Inflammatory macrophage treated with lipopolysaccharide for 1 hour (primary cell): ENCODE results near the gene HAS3.
"Not testable (repeated sequence)": the region's sequence is repeated elsewhere in the genome, so short reads cannot be mapped to it uniquely, and the experiment has no call there.

Source experiments
- DNase-seq, 2 donors: peaks; one replicate each; pipeline ENCODE4 v3.0.0-alpha.2; 2020 to 2022

The HAS3 gene, protein sequence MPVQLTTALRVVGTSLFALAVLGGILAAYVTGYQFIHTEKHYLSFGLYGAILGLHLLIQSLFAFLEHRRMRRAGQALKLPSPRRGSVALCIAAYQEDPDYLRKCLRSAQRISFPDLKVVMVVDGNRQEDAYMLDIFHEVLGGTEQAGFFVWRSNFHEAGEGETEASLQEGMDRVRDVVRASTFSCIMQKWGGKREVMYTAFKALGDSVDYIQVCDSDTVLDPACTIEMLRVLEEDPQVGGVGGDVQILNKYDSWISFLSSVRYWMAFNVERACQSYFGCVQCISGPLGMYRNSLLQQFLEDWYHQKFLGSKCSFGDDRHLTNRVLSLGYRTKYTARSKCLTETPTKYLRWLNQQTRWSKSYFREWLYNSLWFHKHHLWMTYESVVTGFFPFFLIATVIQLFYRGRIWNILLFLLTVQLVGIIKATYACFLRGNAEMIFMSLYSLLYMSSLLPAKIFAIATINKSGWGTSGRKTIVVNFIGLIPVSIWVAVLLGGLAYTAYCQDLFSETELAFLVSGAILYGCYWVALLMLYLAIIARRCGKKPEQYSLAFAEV

DNA sequence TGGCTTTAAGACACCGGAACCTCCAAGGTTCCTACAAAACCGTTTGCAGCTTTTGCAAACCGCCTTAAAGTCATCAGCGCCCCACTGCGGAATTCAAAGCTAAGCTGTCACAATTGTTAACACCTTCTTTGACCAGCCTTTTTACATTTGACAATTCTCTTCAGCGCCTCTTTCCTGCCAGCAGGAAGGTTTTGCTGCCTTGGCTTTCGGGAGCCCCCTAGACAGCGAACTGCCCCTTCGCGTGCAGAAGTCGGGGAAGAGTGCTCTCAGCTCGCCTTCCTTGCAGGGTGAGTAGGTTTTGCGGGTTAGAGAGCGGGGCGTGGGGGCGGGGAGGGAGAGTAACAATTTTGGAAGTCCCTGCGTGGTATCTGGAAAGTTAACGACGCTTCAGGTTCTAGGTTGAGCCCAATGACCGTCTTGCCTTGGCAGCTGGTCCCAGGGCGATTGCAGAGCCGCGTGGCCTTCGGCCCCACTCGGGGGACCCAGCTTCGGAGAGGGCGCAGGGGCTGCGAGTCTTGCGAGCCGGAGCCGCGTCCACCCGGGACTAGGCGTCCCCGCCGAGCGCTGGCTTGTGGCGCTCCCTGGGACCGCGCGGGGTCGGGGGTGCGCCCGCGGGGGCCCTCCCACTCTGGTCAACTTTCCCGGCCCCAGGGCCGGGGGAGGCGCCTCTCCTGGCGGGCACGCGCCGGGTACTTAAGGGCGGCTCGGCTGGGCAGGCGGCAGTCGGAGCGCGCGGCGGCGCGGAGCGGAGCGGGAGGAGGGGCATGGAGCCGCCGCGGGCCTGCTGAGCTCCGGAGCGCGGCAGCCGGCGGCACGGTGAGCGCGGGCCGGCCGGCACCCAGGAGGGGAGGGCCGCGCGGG is at the start of gene HAS3:
Gene HAS3, plus strand, starts transcription at position 153 of the 861 bp plus-strand sequence. CDS start 3,743 bp downstream, outside the sequence.
- peak; percentile 28 for DNase-seq

DNA sequence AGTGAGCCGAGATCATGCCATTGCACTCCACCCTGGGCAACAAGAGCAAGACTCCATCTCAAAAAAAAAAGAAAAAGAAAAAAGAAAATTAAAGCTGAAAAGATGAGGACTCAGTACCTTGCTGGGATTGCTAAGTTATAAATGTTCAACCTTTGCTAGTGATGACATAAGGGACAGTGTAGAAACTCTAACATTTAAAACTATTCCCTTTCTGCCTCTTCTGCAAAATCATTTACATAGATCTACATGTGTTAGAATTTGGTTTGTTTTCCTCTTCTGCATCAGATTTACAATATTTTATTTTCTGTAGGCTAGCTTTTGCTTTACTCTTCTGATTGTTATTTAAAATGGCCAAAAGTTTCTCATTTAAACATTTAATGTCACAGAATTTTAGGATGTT is 49.5 kb upstream of the HAS3 start:
- DNase-seq = peak in 1 of 2 donors; percentile 8

DNA sequence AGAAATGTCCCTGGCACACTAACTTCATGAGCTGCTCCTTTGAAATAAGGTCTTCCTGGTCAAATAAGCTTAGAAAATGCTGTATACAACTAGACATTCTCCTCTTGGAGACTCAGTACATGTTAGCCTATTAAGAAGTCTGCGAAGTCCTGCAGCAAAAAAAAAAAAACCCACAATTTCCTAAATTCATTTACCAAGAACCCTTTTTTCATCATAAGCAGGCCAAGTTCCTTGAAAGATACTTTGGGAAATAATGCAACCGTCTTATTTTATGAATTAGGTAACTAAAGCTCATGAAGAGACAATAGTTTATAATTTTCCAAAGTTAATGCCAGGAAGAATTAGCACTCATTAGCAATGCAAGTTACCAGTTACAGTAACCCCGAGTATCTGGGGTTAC is 49.0 kb upstream of the HAS3 start:
- DNase-seq = peak; percentile 69 to 79

DNA sequence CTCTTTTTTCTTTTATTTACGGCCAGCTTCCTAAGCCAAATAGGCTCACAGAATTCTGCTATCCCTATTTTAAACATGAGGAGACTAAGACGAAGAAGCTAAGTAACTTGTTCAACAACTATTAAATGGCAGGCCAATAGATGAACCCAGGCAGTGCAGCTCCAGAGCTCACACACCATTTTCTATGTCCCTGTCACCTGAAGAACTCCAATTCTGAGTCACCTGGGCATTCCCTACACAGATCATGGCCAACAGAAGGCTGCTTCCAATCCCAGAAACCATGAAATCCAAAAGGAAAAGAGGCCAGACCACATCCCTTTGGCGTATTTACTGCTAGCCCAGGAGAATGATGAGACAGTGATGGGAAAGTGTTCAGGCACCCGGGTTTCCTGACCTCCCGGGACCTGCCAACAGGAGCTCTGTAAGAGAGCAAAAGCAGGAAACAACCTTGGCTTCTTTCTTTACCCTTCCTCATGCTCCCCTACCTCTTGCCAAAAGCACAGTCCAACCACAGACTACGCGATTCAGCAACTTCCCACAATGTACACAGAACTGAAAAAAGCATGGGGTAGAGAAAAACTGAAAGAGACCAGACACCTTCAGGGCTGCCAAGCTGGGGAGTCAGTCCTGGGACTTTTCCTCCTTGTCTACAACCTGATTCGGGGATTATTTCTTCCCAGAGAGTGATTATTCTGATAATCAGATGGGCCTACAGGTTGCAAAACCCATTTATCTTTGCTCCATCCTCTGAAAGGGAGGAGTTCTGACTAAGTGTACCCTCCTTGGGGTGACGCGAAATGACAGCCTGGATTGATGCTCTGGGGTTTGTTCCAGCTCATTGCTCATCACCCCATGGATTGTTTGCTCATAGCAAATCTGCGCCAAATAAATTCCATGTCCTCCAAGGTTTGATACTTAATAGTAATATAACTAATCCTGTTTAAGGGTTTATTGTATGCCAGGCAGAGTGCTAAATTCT is 47.8 kb upstream of the HAS3 start:
- DNase-seq = peak in 1 of 2 donors; percentile 42

DNA sequence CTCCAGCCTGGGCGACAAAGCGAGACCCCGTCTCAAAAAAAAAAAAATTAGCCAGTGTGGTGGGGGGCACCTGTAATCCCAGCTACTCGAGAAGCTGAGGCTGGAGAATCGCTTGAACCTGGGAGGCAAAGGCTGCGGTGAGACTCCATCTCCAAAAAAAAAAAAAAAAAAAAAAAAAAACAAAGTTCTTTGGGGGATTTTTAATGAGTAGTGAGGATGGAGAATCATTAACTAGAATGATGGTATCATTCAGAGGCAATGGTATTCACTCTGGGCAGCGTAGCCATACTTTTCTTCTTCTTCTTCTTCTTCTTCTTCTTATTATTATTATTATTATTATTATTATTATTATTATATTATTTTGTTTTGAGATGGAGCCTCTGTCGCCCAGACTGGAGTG is 42.0 kb upstream of the HAS3 start:
- not testable (repeated sequence) for DNase-seq

DNA sequence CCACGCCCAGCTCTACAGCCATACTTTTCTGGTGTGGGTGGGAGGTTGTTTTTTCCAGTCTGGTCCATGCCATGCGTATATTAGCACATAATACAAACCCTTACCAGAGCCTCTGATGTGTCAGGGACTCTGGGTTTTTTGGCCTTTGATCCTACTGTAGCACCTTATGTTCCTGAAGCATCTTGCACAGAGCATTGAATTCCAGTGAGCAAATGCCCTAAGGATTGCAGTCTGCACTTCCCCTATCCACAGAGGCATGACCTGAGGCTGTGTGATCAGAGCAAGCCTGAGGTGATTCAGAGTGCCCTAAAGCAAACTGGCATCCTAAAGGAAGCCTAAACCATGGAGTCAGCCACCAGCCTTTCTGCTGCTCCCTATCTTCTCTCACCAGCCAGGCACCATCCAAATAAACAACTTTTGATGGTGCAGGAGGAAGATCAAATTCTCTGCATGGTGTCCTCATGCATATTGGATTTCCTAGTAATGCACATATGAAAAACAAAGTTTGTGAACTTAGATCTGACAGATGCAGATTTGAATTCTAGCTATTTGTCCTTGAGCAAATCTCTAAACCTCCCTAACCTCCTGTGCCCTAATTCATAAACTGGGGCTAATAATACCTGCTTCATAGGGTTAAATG is 41.2 kb upstream of the HAS3 start:
- DNase-seq = no peak

DNA sequence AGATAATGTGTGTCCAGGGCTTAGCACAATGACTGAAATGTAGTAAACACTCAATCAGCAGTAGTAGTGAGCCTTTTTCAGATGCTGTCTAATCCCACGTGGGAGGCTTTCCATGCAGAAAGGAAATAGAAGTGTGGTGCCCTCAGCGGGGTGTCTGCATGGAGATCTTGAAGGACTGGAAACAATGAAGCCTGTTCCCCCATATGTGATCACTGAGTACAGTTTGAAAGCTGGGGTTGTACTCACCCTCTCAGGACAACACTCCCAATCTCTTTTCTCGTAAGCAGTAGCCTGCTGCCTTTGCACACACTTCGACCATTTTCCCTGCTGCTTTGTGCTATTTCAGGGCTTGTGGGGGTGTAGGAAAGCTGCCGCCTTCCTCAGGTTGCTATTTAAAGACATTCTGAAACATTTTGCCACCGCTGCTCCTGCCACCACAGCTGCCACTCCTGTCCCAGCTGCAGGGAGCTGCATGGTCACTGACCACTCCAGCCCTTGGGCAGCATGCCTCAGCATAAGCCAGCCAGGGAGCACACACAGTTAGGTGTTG is 40.6 kb upstream of the HAS3 start:
- no peak for DNase-seq

DNA sequence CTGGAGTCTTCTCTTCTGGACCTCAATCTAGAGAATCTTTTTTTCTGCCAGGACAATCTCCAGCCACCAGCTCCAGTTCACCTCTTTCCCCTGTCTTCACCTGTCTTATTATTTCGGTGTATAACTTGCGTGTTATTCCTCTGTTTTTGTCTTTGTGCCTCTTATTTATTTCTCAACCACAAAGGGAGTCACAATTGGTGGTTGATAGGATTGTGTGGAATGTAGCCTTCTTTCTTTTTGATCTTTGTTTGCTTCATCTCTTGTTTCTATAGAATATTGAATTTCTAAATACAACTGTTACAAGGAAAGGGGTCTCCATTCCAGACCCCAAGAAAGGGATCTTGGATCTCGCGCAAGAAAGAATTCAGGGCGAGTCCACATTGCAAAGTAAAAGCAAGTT is 35.9 kb upstream of the HAS3 start:
- DNase-seq = no peak

DNA sequence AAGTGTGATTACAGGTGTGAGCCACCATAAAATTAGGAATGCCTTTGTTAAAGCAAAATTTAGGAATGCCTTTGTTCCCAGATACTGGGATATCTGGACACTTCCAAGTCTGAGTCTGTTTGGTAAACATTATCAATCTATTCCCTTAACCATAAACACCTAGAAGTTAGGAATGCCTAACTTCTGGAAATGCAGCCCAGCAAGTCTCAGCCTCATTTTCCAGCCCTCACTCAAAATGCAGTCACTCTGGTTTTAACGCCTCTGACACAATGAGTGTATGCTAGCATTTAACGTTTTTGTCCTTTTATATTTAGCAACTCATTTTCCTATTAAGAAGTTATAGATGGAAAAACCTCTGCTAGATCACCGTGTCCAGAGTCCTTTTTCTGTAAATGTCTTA is 34.4 kb upstream of the HAS3 start:
- no peak for DNase-seq

DNA sequence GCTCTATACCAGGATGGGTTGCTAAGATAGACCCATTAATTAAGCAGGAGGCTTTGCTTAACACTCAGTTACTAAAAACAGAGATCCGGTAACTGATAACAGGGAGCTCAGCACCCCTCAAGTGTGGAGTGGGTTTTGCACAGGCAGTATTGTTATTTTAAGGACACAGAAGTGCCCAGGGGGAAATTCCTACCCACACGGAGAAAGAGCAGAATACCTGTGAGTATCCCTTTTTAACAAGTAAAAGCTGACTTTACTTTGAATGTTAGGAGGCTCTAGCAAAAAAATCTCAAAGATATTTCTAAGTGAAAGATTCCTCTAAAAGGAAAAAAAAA is 32.8 kb upstream of the HAS3 start:
- no peak for DNase-seq

DNA sequence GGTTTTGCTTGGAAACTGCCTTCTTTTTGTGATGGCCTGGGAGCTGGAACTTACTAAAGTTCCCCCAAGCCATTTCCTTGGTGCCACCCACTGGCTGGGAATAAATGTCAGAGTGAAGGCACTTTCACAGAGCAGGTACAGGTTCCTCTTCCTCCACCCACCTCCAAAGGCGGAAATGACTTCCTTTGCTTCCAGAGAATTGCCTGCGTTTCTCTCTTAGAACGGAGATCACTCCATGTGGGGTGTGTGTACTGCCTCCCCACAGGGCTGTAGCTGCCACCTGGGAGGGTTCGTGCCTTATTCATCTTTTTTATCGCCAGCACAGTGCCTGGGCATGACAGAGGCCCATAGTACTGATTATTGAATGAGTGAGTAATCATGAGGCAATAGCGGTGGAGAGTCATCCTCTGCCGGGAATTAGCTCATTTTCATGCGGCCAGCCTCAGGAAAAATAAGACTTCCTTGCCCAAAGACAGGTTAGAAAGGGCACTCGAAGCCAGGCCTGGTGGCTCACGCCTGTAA is 32.2 kb upstream of the HAS3 start:
- no peak for DNase-seq

DNA sequence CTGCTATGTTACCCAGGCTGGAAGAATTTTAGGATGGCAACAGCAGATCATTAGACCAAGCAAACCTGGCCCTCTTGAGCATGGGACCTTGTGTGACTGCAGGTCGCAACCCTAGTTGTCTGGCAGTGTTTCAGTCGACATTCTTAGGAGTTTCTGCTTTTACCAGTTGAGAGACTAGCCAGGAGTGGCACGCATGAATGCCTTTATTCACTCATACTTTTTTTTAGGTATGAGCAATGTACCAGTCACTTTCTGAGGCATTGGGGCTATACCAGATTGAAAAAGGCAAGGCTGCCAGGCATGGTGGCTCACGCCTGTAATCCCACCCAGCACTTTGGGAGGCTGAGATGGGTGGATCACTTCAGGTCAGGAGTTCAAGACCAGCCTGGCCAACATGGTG is 28.2 kb upstream of the HAS3 start:
- DNase-seq = no peak

DNA sequence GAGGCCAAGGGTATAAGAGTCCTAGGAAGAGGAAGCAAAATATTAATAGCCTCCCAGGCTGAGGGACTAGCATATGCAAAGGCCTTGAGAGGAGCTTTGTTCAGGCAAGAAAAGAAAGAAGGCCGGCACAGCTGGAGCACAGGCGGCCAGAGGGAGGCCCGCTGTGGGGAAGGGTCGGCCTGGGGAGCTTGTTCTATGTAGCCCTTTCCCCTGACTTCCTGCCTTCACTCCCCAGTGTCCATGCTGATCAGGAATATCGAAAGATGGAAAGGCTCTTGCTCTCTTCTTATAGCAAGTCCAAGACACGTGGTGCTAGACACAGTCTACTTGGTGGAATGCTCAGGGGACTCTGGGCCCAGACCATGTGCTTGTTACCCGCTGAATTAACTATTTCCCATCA is 27.4 kb upstream of the HAS3 start:
- no peak for DNase-seq

DNA sequence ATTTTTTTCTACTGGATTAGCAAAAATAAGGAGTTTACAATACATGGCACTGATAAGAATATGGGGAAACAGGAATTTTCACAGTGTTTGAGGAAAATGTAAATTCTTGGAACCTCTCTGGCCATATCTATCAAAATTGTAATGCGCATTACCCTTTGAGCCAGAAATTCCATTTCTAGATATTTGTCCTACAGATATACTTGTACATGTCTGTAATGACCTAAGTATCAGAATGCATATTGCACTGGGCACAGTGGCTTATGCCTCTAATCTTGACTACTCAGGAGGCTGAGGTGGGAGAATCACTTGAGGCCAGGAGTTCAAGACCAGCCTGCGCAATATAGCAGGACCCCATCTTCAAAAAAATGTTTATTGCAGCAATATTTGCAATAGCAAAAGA is 25.8 kb upstream of the HAS3 start:
- DNase-seq = no peak

DNA sequence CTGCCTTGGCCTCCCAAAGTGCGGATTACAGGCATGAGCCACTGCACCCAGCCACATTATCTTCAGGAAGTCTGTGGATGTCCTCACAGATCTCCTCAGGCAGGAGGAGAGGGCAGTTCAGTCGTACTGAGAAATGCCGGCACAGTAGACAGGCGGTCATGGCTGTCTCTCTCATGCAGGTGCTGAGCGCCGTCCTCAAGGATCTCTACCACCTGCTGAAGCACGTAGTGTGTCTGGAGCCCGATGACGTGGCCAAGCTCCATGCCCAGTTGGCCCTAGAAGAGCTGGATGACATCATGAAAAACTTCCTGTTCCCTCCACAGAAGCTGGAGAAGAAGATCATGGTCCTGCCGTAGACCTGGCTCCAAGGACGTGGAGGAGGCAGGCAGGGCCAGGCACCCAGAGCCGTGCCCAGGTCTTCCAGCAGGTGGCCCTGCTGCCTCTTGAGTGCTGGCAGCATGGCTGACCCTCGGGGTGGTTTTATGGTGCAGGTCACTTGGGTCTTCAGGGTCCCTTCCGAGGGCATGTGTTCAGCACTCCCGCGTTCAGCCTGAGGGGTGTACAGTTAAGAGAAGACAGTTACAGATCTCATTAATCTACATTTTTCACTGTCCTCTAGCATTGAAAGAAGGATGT is 22.0 kb upstream of the HAS3 start:
- no peak for DNase-seq

DNA sequence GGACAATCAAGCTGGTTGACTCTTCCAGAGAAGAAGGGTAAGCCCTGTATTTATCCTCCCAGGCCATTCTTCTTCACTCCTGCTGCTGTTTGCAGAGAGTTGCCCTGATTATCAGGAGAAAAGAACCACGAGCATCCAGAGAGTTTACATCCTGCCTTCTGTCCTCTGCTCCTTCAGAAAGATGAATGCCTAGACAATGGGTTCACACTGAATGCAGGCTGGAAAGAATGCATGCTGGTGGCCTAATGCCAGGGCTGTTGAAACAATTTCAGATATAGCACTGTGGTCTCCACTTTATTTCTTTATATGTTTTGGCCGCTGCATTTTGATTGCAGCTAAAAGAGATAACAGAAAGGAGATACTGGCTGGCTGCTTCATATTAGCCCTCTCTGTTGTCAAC is 21.2 kb upstream of the HAS3 start:
- DNase-seq = no peak

DNA sequence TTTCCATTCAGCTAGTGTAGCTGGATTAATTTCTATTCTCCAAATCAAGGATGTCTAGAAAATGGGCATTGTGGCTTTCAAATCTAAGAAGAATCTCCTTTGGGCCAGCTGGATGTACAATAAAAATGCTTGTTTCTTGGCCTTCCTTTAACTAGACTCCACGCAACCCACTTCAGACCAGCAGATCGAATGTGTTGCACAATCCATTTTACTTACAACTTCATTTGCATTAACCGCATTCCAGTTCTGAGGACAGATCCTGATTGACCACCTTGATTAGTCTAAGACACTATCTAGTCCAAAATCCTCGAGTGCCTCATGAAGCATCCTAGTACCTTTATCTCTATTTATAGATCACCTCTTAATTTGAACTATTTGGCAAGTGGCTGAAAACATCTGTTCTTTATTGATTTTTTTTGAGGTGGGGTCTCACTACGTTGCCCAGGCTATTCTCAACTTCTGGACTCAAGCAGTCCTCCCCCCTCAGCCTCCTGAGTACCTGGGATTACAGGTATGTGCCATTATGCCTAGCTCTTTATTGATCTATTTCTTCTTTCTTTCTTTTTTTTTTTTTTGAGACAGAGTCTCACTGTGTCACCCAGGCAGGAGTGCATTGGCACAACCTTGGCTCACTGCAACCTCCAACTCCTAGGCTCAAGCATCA is 20.3 kb upstream of the HAS3 start:
- DNase-seq = no peak

DNA sequence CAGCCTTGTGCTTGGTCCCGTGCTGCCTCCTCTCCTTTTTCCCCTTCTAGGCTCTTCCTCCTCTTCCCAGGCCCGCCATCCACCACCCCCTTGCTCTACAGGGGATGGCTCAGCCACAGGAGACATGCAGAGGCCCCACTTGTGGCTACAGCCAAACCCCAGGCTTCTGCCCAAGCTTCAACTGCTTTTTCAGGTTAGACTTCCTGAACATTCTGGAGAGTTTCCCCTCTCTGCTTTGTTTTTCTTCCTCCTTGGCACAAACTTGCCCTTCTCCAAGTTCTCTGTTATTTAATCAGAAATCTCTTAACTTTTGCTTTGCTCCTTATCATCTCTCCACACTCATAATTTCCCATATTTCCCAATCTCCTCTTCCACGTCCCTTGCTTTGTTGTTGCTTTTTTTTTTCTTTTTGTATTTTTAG is 18.3 kb upstream of the HAS3 start:
- no peak for DNase-seq

DNA sequence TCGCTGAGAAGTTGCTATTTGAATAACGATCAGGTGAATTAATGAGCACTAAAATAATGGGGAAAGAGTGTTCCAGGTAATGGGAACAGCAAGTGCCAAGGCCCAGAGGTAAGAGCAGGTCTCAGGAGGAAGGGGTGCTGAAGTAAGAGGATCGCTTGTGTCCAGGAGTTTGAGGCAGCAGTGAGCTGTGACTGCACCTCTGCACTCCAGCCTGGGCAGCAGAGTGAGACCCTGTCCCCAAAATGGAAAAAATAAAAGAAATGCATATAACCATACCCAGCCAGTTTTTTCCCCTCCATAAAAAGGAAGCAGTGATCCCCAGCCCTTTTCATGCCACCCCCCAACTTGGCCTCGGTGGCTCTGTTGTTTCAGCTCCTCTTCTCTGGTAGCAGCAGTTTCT is 16.8 kb upstream of the HAS3 start:
- DNase-seq = no peak

DNA sequence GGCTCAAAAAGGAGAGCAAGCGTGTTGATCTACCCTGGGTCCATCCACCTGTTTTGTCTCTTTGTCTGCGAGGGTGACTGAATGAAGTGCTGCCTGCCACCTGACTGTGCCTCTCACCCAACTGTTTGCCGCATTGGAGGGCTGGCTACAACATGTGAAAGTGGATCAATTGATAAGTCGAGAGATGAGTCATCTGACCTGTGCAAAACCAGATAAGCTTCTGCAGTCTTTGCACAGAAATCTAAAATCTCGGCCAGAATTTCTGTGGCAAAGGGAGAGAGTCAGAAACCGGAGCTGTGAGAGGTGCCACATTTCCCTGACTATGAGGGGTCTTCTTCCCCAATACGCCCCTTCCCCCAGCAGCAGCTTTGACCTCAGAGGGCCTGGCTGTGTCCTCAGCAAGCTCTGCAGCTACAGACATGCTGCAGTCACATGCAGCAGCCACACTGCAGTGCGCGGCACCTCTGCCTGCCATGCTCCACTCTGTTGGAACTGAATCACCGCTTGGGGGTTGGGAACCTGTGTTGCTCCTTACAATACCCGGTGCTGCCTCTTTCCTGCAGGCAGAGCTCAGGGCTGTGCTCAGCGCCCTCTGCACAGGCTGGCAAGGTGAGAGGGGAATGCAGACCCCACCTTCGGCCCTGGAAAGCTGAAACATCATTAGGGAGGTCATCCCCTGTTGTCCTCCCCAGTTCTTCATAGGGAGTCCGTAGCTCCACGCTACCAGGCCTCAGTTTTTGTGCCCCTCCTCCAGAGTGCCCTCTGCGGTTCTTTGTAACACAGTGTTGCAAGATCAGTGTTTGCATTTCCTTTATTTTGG is 16.2 kb upstream of the HAS3 start:
- no peak for DNase-seq
